Erythroblast (primary cell): ENCODE data around the gene RYR1.

Experiments used
- GATA1 ChIP-seq: IDR thresholded peaks from 2 replicates; pipeline ENCODE4 v1.6.1; 2011; ENCODE audit warnings: low read depth, mild to moderate bottlenecking, control low read depth, low read length, moderate library complexity
- POLR2A ChIP-seq: IDR thresholded peaks from 2 replicates; pipeline ENCODE4 v1.6.1; 2011; ENCODE audit warnings: mild to moderate bottlenecking, low read length

- TF ChIP-seq POLR2A (no peak), GATA1 (no peak)
Observed at GRCh38 chr19:38561053-38561606, 127.6 kb downstream of the RYR1 start.
